ENCODE measurements around the gene NSUN2. TPM values are rescaled to one million over a fixed set of nuclear protein-coding genes. Genes with fewer than 3 reads are reported as not detected.

Gene NSUN2
- total RNA-seq, 6 experiments from 2014 or later: 59.9 to 67.7 (median 60.5) TPM

GRCh38 chr5:6599739-6600138, 33.1 kb downstream of the NSUN2 start:
- no peak for DNase-seq
- H3K9me3 Mint-ChIP-seq: no peaks in the 10 kb centered on the region
- H3K4me3 Mint-ChIP-seq: no peak overlapping the region
- no peak for TF ChIP-seq CTCF (IDR thresholded peaks at IDR 0.05)
- no peaks in the 10 kb centered on the region for H3K4me1 Mint-ChIP-seq (ENCODE audit: low read depth)
- H3K36me3 Mint-ChIP-seq (ENCODE audit: low read depth): peaks cover 70% of the 10 kb centered on the region
- H3K27ac Mint-ChIP-seq: no peak overlapping the region
- no peaks in the 10 kb centered on the region; the same call in 1 of the 2 replicates for H3K27me3 Mint-ChIP-seq (ENCODE audit: insufficient read depth)

GRCh38 chr5:6598351-6598900, 34.4 kb downstream of the NSUN2 start:
- no peaks in the 10 kb centered on the region; the same call in 1 of the 2 replicates for H3K4me1 Mint-ChIP-seq (ENCODE audit: low read depth)
- peaks cover 60% of the 10 kb centered on the region for H3K36me3 Mint-ChIP-seq (ENCODE audit: low read depth)
- no peaks in the 10 kb centered on the region for H3K9me3 Mint-ChIP-seq
- H3K27me3 Mint-ChIP-seq (ENCODE audit: insufficient read depth): no peaks in the 10 kb centered on the region; the same call in none of the 2 replicates
- no peak for TF ChIP-seq CTCF (IDR thresholded peaks at IDR 0.05)
- no peak overlapping the region for H3K4me3 Mint-ChIP-seq
- no peak for DNase-seq
- H3K27ac Mint-ChIP-seq: no peak overlapping the region

- Mint-ChIP-seq H3K9me3 (no peaks in the 10 kb centered on the region), H3K27me3 (ENCODE audit: insufficient read depth) (no peaks in the 10 kb centered on the region; the same call in none of the 2 replicates), H3K4me3 (no peak overlapping the region), H3K27ac (no peak overlapping the region), H3K36me3 (ENCODE audit: low read depth) (peaks cover 54% of the 10 kb centered on the region), H3K4me1 (ENCODE audit: low read depth) (peaks cover 9% of the 10 kb centered on the region)
- DNase-seq: no peak
- TF ChIP-seq CTCF (IDR thresholded peaks at IDR 0.05): no peak
These were observed 35.3 kb downstream of the NSUN2 start for GRCh38 chr5:6597557-6597956.

- no peak for TF ChIP-seq CTCF (IDR thresholded peaks at IDR 0.05)
- Mint-ChIP-seq H3K27ac (no peak overlapping the region), H3K4me1 (ENCODE audit: low read depth) (peaks cover 12% of the 10 kb centered on the region), H3K9me3 (no peaks in the 10 kb centered on the region), H3K27me3 (ENCODE audit: insufficient read depth) (peaks cover 3% of the 10 kb centered on the region), H3K4me3 (no peak overlapping the region), H3K36me3 (ENCODE audit: low read depth) (peaks cover 42% of the 10 kb centered on the region)
- no peak for DNase-seq
These were observed 36.5 kb downstream of the NSUN2 start for GRCh38 chr5:6596388-6596787.

GRCh38 chr5:6595405-6595804, 37.4 kb downstream of the NSUN2 start:
- DNase-seq: no peak
- Mint-ChIP-seq H3K36me3 (ENCODE audit: low read depth) (peaks cover 36% of the 10 kb centered on the region), H3K27me3 (ENCODE audit: insufficient read depth) (peaks cover 3% of the 10 kb centered on the region), H3K9me3 (no peaks in the 10 kb centered on the region), H3K4me1 (ENCODE audit: low read depth) (peaks cover 12% of the 10 kb centered on the region), H3K4me3 (no peak overlapping the region), H3K27ac (no peak overlapping the region)
- TF ChIP-seq CTCF (IDR thresholded peaks at IDR 0.05): no peak

Data from HFFc6 (cell line).